IMR-90 (cell line): Measurements from ENCODE around the gene APOL3. TPM values are rescaled to one million over a fixed set of nuclear protein-coding genes. Genes with fewer than 3 reads are reported as not detected.

ENCODE experiments used
- ATAC-seq: fragments of 200-7000 bp; cut with Tn5 transposase; 2 replicates; pipeline ENCODE4 v1.9.1; 2020; ENCODE audit warnings: low read depth, mild to moderate bottlenecking, moderate library complexity
- BruUV-seq: library from RNA; stranded (reverse); fragments of 400-500 nt; replicated peaks from 2 replicates; lab custom pipeline; 2021; lab: Mats Ljungman, UMichigan
- CTCF ChIA-PET: fragments of 300-600 bp; formaldehyde crosslinking; extraction: SDS; loops from one replicate; lab custom pipeline; 2021; ENCODE audit warnings: antibody characterized with exemption; lab: Yijun Ruan, JAX
- POLR2A ChIA-PET: fragments of 300-600 bp; sonication (Branson Sonifier 250); formaldehyde crosslinking; loops from one replicate; lab custom pipeline; 2022; ENCODE audit warnings: antibody characterized with exemption; ENCODE audit not compliant: unreplicated experiment; lab: Charles Lee
- DNase-seq: peaks from one replicate; pipeline ENCODE4 v3.0.0; 2013
- H2AFZ ChIP-seq: replicated peaks from 2 replicates; pipeline ENCODE3; 2013; ENCODE audit warnings: low read length, mild to moderate bottlenecking; ENCODE audit not compliant: poor library complexity
- H2AK5ac ChIP-seq: 2 replicates; pipeline ENCODE4 v1.6.1; 2013; ENCODE audit warnings: low read depth, low read length, inconsistent platforms
- H2AK9ac ChIP-seq: replicated peaks from 2 replicates; pipeline ENCODE3; 2013; ENCODE audit warnings: mild to moderate bottlenecking, low read depth, low read length, moderate library complexity; ENCODE audit not compliant: poor library complexity
- H2BK120ac ChIP-seq: 2 replicates; pipeline ENCODE4 v1.6.1; 2013; ENCODE audit warnings: low read depth, low read length, inconsistent platforms
- H2BK15ac ChIP-seq: 3 replicates; pipeline ENCODE4 v1.6.1; 2013; ENCODE audit warnings: low read depth, low read length, inconsistent platforms
- H2BK20ac ChIP-seq: 2 replicates; pipeline ENCODE4 v1.6.1; 2013; ENCODE audit warnings: low read depth, mild to moderate bottlenecking, inconsistent platforms, low read length, moderate library complexity
- H2BK5ac ChIP-seq: 2 replicates; pipeline ENCODE4 v1.6.1; 2013; ENCODE audit warnings: mild to moderate bottlenecking, low read depth, low read length, inconsistent platforms; ENCODE audit not compliant: poor library complexity, severe bottlenecking
- H3K14ac ChIP-seq: replicated peaks from 2 replicates; pipeline ENCODE4 v1.6.1; 2013; ENCODE audit warnings: low read depth, low read length, inconsistent platforms
- H3K18ac ChIP-seq: 2 replicates; pipeline ENCODE4 v1.6.1; 2013; ENCODE audit warnings: low read depth, low read length, control low read depth
- H3K23ac ChIP-seq: 2 replicates; pipeline ENCODE4 v1.6.1; 2013; ENCODE audit warnings: low read depth, low read length, inconsistent platforms
- H3K27ac ChIP-seq: 2 replicates; pipeline ENCODE4 v1.5.1; 2013; ENCODE audit warnings: mild to moderate bottlenecking, control low read depth, low read length; ENCODE audit not compliant: insufficient read depth
- H3K27me3 ChIP-seq: 2 replicates; pipeline ENCODE4 v1.6.1; 2013; ENCODE audit warnings: low read length; ENCODE audit not compliant: control insufficient read depth, insufficient read depth
- H3K36me3 ChIP-seq: 2 replicates; pipeline ENCODE4 v1.6.1; 2013; ENCODE audit warnings: low read length, mixed read lengths; ENCODE audit not compliant: control insufficient read depth, insufficient read depth
- H3K4ac ChIP-seq: 2 replicates; pipeline ENCODE4 v1.6.1; 2013; ENCODE audit warnings: low read depth, low read length, inconsistent platforms
- H3K4me1 ChIP-seq: 2 replicates; pipeline ENCODE4 v1.6.1; 2013; ENCODE audit warnings: low read length, mixed read lengths; ENCODE audit not compliant: control insufficient read depth, insufficient read depth
- H3K4me2 ChIP-seq: 2 replicates; pipeline ENCODE4 v1.6.1; 2013; ENCODE audit warnings: low read depth, mild to moderate bottlenecking, control low read depth, low read length, moderate library complexity
- H3K4me3 ChIP-seq: 2 replicates; pipeline ENCODE4 v1.5.1; 2013; ENCODE audit warnings: low read depth, mild to moderate bottlenecking, control low read depth, low read length, moderate library complexity; ENCODE audit not compliant: insufficient read depth
- H3K56ac ChIP-seq: 2 replicates; pipeline ENCODE4 v1.6.1; 2013; ENCODE audit warnings: low read length, inconsistent platforms; ENCODE audit not compliant: insufficient read depth; ENCODE audit errors: extremely low read depth
- H3K79me1 ChIP-seq, 2 experiments: 2 replicates each; pipeline ENCODE4 v1.6.1; 2013; ENCODE audit warnings: low read length in 2 of 2, inconsistent platforms in 1 of 2, low read depth in 1 of 2
- H3K9ac ChIP-seq: 2 replicates; pipeline ENCODE4 v1.6.1; 2013; ENCODE audit warnings: low read depth, low read length, control low read depth
- H3K9me1 ChIP-seq: 2 replicates; pipeline ENCODE4 v1.6.1; 2013; ENCODE audit warnings: low read length, inconsistent platforms; ENCODE audit not compliant: insufficient read depth
- H3K9me3 ChIP-seq: 2 replicates; pipeline ENCODE4 v1.6.1; 2013; ENCODE audit warnings: low read length; ENCODE audit not compliant: control insufficient read depth, insufficient read depth
- H4K20me1 ChIP-seq: 2 replicates; pipeline ENCODE4 v1.6.1; 2013; ENCODE audit warnings: low read length, inconsistent platforms; ENCODE audit not compliant: insufficient read depth
- H4K5ac ChIP-seq: 2 replicates; pipeline ENCODE4 v1.6.1; 2013; ENCODE audit warnings: mild to moderate bottlenecking, low read depth, low read length, control low read depth
- H4K8ac ChIP-seq, 2 experiments: 2 replicates each; pipeline ENCODE4 v1.6.1; 2013; ENCODE audit warnings: low read depth in 2 of 2, low read length in 2 of 2, control low read depth in 1 of 2, inconsistent platforms in 1 of 2
- H4K91ac ChIP-seq: 2 replicates; pipeline ENCODE4 v1.6.1; 2013; ENCODE audit warnings: low read depth, low read length, inconsistent platforms; ENCODE audit not compliant: insufficient read depth
- BHLHE40 ChIP-seq: fragments of 150-350 bp; IDR thresholded peaks from 2 replicates; pipeline ENCODE4 v1.6.1; 2016; ENCODE audit warnings: mild to moderate bottlenecking, low read depth, low read length
- MXI1 ChIP-seq: IDR thresholded peaks from 2 replicates; pipeline ENCODE4 v1.6.1; 2012; ENCODE audit warnings: low read depth, mild to moderate bottlenecking, low read length, moderate library complexity, borderline replicate concordance
- NFE2L2 ChIP-seq: fragments of 150-350 bp; IDR thresholded peaks from 2 replicates; pipeline ENCODE4 v1.6.1; 2016; ENCODE audit warnings: low read depth, mild to moderate bottlenecking, low read length
- POLR2A ChIP-seq: IDR thresholded peaks from 2 replicates; pipeline ENCODE4 v1.6.1; 2012; ENCODE audit warnings: mild to moderate bottlenecking, low read depth, low read length
- RAD21 ChIP-seq: IDR thresholded peaks from 2 replicates; pipeline ENCODE4 v1.6.1; 2012; ENCODE audit warnings: low read length, improper control_type of control experiment
- RFX5 ChIP-seq: IDR thresholded peaks from 2 replicates; pipeline ENCODE4 v1.8.0; 2012; ENCODE audit warnings: low read depth, mild to moderate bottlenecking, low read length, moderate library complexity
- WGBS, 2 experiments: methylation state at CpG; one replicate each; pipeline versions ENCODE4 v1.1.5 to v1.1.7; 2013; ENCODE audit warnings: missing lambda C conversion rate in 2 of 2; ENCODE audit not compliant: insufficient read length in 1 of 2; ENCODE audit errors: extremely low coverage in 2 of 2; 5-methylcytosine and 5-hydroxymethylcytosine counted together
- dilution Hi-C: fragments of 300-500 bp; cut with HindIII; formaldehyde crosslinking; loops from one replicate; pipeline ENCODE4 v1.14.3; 2018; ENCODE audit warnings: low sequenced_read_pairs; ENCODE audit not compliant: unreplicated experiment
- in situ Hi-C: fragments of 300-500 bp; cut with MboI; formaldehyde crosslinking; loops from 3 replicates; pipeline ENCODE4 v1.14.3; 2019; ENCODE audit warnings: low sequenced_read_pairs, inconsistent platforms, mixed read lengths
- intact Hi-C: fragments of 100-400 bp; cut with micrococcal nuclease; formaldehyde crosslinking; loops from 2 replicates; pipeline ENCODE4 v1.10.0; 2022
- polyA plus RNA-seq, 3 experiments: library from polyadenylated mRNA; depleted of rRNA; stranded (reverse); fragments of >200 nt; gene quantifications; 2 replicates each; pipeline ENCODE4 v1.2.3, GENCODE V29; 2012; ENCODE audit warnings: low replicate concordance in 1 of 3
- total RNA-seq: library from RNA; depleted of rRNA; stranded (reverse); fragments of >200 nt; gene quantifications from 2 replicates; pipeline ENCODE4 v1.2.3, GENCODE V29; 2012

Gene APOL3
- total and polyA plus RNA-seq, 2 of the 4 experiments (the other 2 are of a cell fraction), result 1.4 to 2.3 TPM

GRCh38 chr22:36102995-36103394 is 57.6 kb downstream of the APOL3 start:
- H2AK5ac ChIP-seq, result no peak overlapping the region
- no peak overlapping the region for H3K23ac ChIP-seq
- ChIA-PET CTCF (no interaction called here), POLR2A (no interaction called here)
- no peak overlapping the region for H3K18ac ChIP-seq
- no peak overlapping the region for H2BK20ac ChIP-seq
- H3K27ac ChIP-seq, result no peak overlapping the region
- H3K4me1 ChIP-seq, result no peaks in the 10 kb centered on the region
- no peak overlapping the region for H4K8ac ChIP-seq
- dilution Hi-C loops (no loop called here), intact Hi-C loops (no loop called here), in situ Hi-C loops (no loop called here)
- H4K5ac ChIP-seq, result no peak overlapping the region
- BruUV-seq, result no TSS peak
- TF ChIP-seq NFE2L2, result no peak
- TF ChIP-seq RAD21, result no peak
- no peak for TF ChIP-seq POLR2A
- TF ChIP-seq MXI1, result no peak
- TF ChIP-seq BHLHE40, result no peak
- no peak for TF ChIP-seq RFX5
- H3K9me1 ChIP-seq, result no peaks in the 10 kb centered on the region
- no peak overlapping the region for H3K4me2 ChIP-seq
- H3K4ac ChIP-seq, result no peak overlapping the region
- H2AFZ ChIP-seq, result no peak overlapping the region
- no peak overlapping the region for H2AK9ac ChIP-seq
- no peaks in the 10 kb centered on the region for H4K20me1 ChIP-seq
- no peak overlapping the region for H2BK15ac ChIP-seq
- no peaks in the 10 kb centered on the region; the same call in 1 of the 2 replicates for H3K9me3 ChIP-seq
- H3K56ac ChIP-seq, result no peak overlapping the region
- no peak overlapping the region for H3K14ac ChIP-seq
- no peak overlapping the region for H3K9ac ChIP-seq
- no peak overlapping the region for H2BK5ac ChIP-seq
- no peaks in the 10 kb centered on the region; the same call in none of the 2 replicates for H3K27me3 ChIP-seq
- no peaks in the 10 kb centered on the region for H3K79me1 ChIP-seq
- H2BK120ac ChIP-seq, result no peak overlapping the region
- no peak overlapping the region for H3K4me3 ChIP-seq
- H4K91ac ChIP-seq, result no peak overlapping the region
- no CpG with 5 or more reads among the region's 2 CpGs for WGBS, 2 experiments
- H3K36me3 ChIP-seq, result no peaks in the 10 kb centered on the region
- ATAC-seq (no peak), DNase-seq (no peak)
